EL (cell line): Measurements from ENCODE around the gene GPR179.
A peak's percentile ranks its signal among the peaks of the same experiment; 100 is the strongest.
"Not testable (repeated sequence)": the region's sequence is repeated elsewhere in the genome, so short reads cannot be mapped to it uniquely, and the experiment has no call there.

Source experiments
- DNase-seq: peaks from one replicate; pipeline ENCODE4 v3.0.0-alpha.2; 2016

The GPR179 gene

DNA sequence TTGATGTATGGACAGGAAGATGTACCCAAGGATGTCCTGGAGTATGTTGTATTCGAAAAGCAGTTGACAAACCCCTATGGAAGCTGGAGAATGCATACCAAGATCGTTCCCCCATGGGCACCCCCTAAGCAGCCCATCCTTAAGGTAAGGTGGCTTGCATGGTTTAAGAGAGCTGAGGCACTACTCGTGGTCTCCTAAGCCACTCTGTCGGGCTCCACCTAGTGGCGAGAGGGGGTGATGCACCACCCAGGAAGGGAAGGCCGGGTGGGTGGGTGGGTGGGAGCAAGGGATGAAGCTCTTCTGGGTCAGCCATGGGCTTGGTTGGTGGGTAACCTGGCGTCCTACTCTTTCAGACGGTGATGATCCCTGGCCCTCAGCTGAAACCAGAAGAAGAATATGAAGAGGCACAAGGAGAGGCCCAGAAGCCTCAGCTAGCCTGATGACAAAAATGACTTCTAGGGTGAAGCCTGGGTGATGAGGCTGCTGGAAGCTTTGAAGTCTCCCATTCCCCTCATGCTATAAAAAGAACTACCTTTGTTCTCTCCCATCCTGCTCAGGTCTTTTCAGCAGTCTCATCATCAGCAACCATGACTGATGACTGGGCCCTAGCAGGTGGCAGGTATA, 21.5 kb downstream of the GPR179 start:
- peak; percentile 52 for DNase-seq

DNA sequence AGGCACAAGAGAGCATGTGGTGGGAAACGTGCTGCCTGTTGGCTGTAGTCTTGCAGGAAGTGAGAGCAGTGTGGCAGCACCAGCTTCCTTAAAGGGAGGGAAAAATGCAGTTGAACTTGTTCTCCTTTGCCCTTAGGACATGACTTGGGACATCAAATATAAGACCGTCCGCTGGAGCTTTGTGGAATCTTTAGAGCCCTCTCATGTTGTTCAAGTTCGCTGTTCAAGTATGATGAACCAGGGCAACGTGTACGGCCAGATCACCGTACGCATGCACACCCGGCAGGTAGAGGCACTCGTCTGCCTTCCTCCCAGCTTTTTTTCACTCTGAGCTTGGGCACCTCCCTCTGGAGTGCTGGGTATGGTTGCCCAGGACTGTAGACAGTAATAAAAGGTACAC, 23.3 kb downstream of the GPR179 start:
- DNase-seq: no peak

- DNase-seq: no peak
Measured at GRCh38 chr17:38317081-38317480, 26.7 kb downstream of the GPR179 start.

- DNase-seq: no peak
Measured at GRCh38 chr17:38315497-38315896, 28.3 kb downstream of the GPR179 start.

GRCh38 chr17:38296834-38297517, 46.8 kb downstream of the GPR179 start, which contains the start of gene MRPL45:
Gene MRPL45 (plus strand): TSS chr17:38297168. CDS start chr17:38297184, 16 bp downstream.
- DNase-seq: peak; percentile 96

DNA sequence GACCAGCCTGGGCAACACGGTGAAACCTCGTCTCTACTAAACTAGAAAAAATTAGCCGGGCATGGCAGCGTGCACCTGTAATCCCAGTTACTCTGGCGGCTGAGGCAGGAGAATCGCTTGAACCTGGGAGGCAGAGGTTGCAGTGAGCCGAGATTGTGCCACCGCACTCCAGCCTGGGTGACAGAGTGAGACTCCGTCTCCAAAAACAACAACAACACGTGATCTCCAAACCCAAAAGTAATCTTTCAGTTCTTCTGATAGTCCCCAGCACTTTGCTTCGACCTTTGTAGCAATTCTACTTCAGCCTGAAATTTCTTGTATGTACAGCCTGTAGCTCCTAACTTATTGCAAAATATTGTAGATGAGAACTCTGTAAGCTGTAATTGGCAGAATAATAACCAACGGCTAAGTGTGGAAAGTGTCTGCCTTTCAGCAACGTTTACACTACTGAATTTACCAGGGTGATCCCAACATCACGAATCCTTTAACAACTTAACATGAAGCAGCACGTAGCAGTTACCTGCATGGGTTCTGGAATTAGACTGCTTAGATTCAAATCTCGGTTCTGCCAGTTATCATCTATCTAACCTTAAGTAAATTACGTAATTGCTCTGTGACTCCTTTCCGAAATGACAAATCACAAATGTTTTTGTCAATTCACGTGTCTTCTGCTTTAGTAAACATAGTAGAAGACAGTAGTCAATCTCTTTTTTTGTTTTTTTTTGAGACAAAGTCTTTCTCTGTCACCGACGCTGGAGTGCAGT, 48.0 kb downstream of the GPR179 start:
- not testable (repeated sequence) for DNase-seq

DNA sequence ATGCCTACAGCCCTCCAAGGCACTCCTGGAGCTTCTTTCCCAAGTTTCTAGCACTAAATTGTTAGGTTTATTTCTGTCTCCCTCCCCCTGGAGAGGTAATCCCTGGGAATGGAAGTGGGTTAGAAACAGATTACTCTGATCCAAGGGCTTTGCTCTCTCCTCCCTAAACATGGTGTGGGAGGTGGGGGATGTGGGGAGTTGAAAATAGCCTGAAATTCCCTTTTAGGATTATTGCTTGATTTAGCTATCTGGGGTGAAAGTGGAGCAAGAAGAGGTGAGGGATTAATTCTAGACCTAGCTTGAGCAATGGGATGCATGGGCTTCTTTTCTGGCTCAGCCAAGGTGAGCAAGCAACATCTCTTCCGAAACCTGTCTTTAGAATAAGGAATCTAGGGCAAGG, 54.0 kb downstream of the GPR179 start:
- DNase-seq: not testable (repeated sequence)

DNA sequence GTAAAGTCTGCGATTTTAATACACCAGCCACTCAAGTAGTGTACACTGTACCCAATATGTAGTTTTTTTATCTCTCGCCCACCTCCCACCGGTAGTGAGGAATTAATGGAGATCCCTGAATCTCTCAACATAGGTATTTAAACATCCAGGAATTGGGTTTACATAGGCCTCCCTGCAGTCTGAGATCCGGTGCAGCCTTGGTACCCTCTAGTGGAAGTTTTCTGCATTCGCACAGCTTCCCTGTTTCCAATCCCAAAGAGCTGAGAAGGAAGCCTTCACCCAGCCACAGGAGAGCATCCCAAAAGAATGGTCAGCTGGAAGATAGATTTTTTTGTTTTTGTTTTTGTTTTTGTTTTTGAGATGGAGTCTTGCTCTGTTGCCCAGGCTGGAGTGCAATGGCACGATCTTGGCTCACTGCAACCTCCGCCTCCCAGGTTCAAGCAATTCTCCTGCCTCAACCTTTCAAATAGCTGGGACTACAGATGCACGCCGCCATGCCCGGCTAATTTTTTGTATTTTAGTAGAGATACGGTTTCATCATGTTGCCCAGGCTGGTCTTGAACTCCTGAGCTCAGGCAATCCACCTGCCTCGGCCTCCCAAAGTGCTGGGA, 55.4 kb downstream of the GPR179 start:
- peak; percentile 38 for DNase-seq

DNA sequence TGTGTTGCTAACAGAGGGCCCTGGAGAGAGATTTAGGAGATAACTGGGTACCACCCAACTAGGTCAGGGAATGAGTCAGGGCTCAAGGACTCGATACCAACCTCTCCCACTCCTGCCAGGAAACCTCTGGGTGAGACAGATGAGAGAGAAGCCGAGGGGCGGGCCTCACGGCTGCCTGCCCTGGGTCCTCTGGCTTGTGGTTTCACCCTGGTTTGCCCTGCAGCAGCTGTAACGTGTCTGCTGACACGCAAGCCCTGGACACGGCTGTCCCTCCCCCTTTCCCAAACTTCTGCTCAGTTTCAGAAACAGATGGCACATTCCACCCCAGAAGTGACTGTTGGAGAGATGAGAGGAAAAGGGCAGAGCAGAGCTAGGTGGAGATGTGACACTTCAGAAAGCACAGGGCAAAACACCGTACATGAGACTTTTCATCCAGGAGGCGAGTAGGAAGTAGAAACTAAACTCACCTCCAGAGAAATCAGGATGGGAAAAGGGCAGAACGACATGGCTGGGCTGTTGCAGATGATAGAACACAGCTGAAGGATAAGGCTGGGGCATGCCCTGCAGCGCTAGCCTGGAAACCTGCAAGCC, 57.2 kb downstream of the GPR179 start:
- peak; percentile 84 for DNase-seq

- DNase-seq: peak; percentile 16
Measured at GRCh38 chr17:38285994-38286393, 57.8 kb downstream of the GPR179 start.
